Fibroblast of the aortic adventitia (primary cell): ENCODE measurements around the gene HAGH. TPM values are rescaled to one million over a fixed set of nuclear protein-coding genes. Genes with fewer than 3 reads are reported as not detected.

Source experiments
- DNase-seq: peaks from one replicate; pipeline ENCODE4 v3.0.0-alpha.2; 2010; ENCODE audit warnings: low read depth
- H3K4me3 ChIP-seq: 2 replicates; pipeline ENCODE4 v1.5.1; 2011; ENCODE audit warnings: low read depth, mild to moderate bottlenecking, control low read depth, low read length, moderate library complexity
- CTCF ChIP-seq: IDR thresholded peaks from 2 replicates; pipeline ENCODE4 v1.5.1; 2011; ENCODE audit warnings: mild to moderate bottlenecking, low read length, control low read depth, inconsistent platforms; ENCODE audit not compliant: insufficient read depth
- total RNA-seq: library from RNA; depleted of rRNA; stranded (reverse); fragments of >200 nt; gene quantifications from 2 replicates; pipeline ENCODE4 v1.2.3, GENCODE V29; 2012; ENCODE audit warnings: low replicate concordance

HAGH gene
- total RNA-seq, 1 donor = 21.9 TPM

- DNase-seq = peak; percentile 49
- TF ChIP-seq CTCF = no peak
- H3K4me3 ChIP-seq = peak overlapping the region; percentile 84
These were observed 52.8 kb downstream of the HAGH start for GRCh38 chr16:1773703-1774447.

- TF ChIP-seq CTCF = peak; percentile 66
These were observed 53.5 kb downstream of the HAGH start, which contains the start of gene MRPS34 for GRCh38 chr16:1772908-1773702. Gene MRPS34, minus strand, starts transcription at chr16:1773134. Its CDS starts 15 bp downstream, at chr16:1773119.

GRCh38 chr16:1772362-1772907 is 54.2 kb downstream of the HAGH start, which contains the start of gene EME2:
Gene EME2, plus strand, starts transcription at chr16:1772810. Its CDS starts 418 bp downstream, at chr16:1773228.
- no peak for TF ChIP-seq CTCF
- no peak for DNase-seq
- H3K4me3 ChIP-seq = peak within 1 kb of the TSS; percentile 84

More at GRCh38 chr16:1772908-1773702, 53.5 kb downstream of the HAGH start, which contains the start of gene MRPS34:
- DNase-seq = peak; percentile 83
- H3K4me3 ChIP-seq = peak within 1 kb of the TSS; percentile 84

- TF ChIP-seq CTCF = no peak
- peak overlapping the region; percentile 84 for H3K4me3 ChIP-seq
- no peak for DNase-seq
These were observed 54.7 kb downstream of the HAGH start for GRCh38 chr16:1771864-1772361.

- DNase-seq = peak; percentile 50
- peak within 1 kb of the TSS; percentile 84 for H3K4me3 ChIP-seq
- TF ChIP-seq CTCF = no peak
These were observed 55.3 kb downstream of the HAGH start, which contains the start of gene NME3 for GRCh38 chr16:1771188-1771863. Gene NME3, minus strand, starts transcription at chr16:1771543. Its CDS starts 9 bp downstream, at chr16:1771534.
